Smooth muscle cell of bladder (primary cell): ENCODE results near the gene NPAT. TPM values are rescaled to one million over a fixed set of nuclear protein-coding genes. Genes with fewer than 3 reads are reported as not detected.

ENCODE experiments used
- total RNA-seq: library from RNA; depleted of rRNA; stranded (reverse); fragments of >200 nt; gene quantifications from 2 replicates; pipeline ENCODE4 v1.2.3, GENCODE V29; 2014

Gene NPAT
- 7.7 and 8.1 TPM in 2 replicates for total RNA-seq

GRCh38 chr11:108222574-108223347 lies at the start of gene NPAT, which contains the start of gene ATM:
Gene NPAT (minus strand): TSS chr11:108222638. CDS start chr11:108222536, 102 bp downstream.
Gene ATM (plus strand): TSS chr11:108223067. CDS start chr11:108227625, 4,558 bp downstream.

GRCh38 chr11:108121274-108122155 lies 100.9 kb downstream of the NPAT start, which contains the start of gene ACAT1:
Gene ACAT1 (plus strand): TSS chr11:108121567. CDS start chr11:108121607, 40 bp downstream.

Other genes with a start within 250 kb of the NPAT start
- gene CUL5, start 213.7 kb downstream of the NPAT start, total RNA-seq, result 34.1 and 35.4 TPM in 2 replicates
- 88.1 and 101 TPM in 2 replicates for gene ACAT1, start 101.1 kb downstream of the NPAT start, total RNA-seq
- gene ATM, start 429 bp upstream of the NPAT start, total RNA-seq, result 117 and 144 TPM in 2 replicates
- gene C11orf65, start 244.9 kb upstream of the NPAT start, total RNA-seq, result 0.83 and 1.3 TPM in 2 replicates